GM12891 (cell line): Measurements from ENCODE around the gene TXNDC12.

Experiments used
- POLR2A ChIP-seq: IDR thresholded peaks from 2 replicates; pipeline ENCODE4 v1.6.1; 2011; ENCODE audit warnings: low read depth, low read length, control low read depth
- POLR2AphosphoS5 ChIP-seq: IDR thresholded peaks from 2 replicates; pipeline ENCODE4 v1.6.1; 2011; ENCODE audit warnings: low read depth, low read length, control low read depth
- TAF1 ChIP-seq: IDR thresholded peaks from 2 replicates; pipeline ENCODE4 v1.6.1; 2011; ENCODE audit warnings: low read depth, low read length, control low read depth

- TF ChIP-seq POLR2A (no peak), TAF1 (no peak), POLR2AphosphoS5 (no peak)
Measured at GRCh38 chr1:52022133-52022532, 32.9 kb downstream of the TXNDC12 start.
